ENCODE results near the gene FAM237A.

GRCh38 chr2:206670531-206671319 lies 28.4 kb downstream of the FAM237A start:
- TF ChIP-seq CTCF (IDR thresholded peaks at IDR 0.05) (no peak), POLR2A (IDR thresholded peaks at IDR 0.05) (no peak)

Measured in heart left ventricle (tissue), 13 donors.